DND-41 (cell line): ENCODE measurements around the gene ALDH2.

Experiments
- ATAC-seq: fragments of 200-7000 bp; cut with Tn5 transposase; 3 replicates; pipeline ENCODE4 v1.9.1; 2021; ENCODE audit warnings: low read depth; ENCODE audit not compliant: insufficient read depth
- DNase-seq: peaks from one replicate; pipeline ENCODE4 v3.0.0-alpha.2; 2020
- H2AFZ ChIP-seq: 2 replicates; pipeline ENCODE4 v1.6.0; 2012; ENCODE audit warnings: low read depth, low read length
- H3K27ac ChIP-seq: 2 replicates; pipeline ENCODE4 v1.5.1; 2012; ENCODE audit warnings: low read length, inconsistent platforms
- H3K27me3 ChIP-seq: fragments of 200-600 bp; sonication (generic); 2 replicates; pipeline ENCODE4 v1.6.0; 2012; ENCODE audit warnings: low read length, mild to moderate bottlenecking, inconsistent platforms; ENCODE audit not compliant: insufficient read depth, poor library complexity
- H3K36me3 ChIP-seq: 2 replicates; pipeline ENCODE4 v1.5.1; 2012; ENCODE audit warnings: low read length, inconsistent platforms; ENCODE audit not compliant: insufficient read depth
- H3K4me1 ChIP-seq: 2 replicates; pipeline ENCODE4 v1.5.1; 2012; ENCODE audit warnings: mild to moderate bottlenecking, low read length; ENCODE audit not compliant: insufficient read depth
- H3K4me2 ChIP-seq: 2 replicates; pipeline ENCODE4 v1.6.0; 2012; ENCODE audit warnings: mild to moderate bottlenecking, moderate library complexity, low read length, inconsistent platforms; ENCODE audit not compliant: insufficient read depth
- H3K4me3 ChIP-seq, 2 experiments: fragments of 200-600 bp in 1 of 2; shearing (Covaris generic) in 1 of 2; 2 replicates each; pipeline ENCODE4 v1.5.1; 2012 to 2016; ENCODE audit warnings: inconsistent platforms in 2 of 2, low read length in 2 of 2, mild to moderate bottlenecking in 2 of 2, low read depth in 1 of 2, moderate library complexity in 1 of 2
- H3K79me2 ChIP-seq: 2 replicates; pipeline ENCODE4 v1.6.0; 2012; ENCODE audit warnings: low read length, inconsistent platforms; ENCODE audit not compliant: insufficient read depth
- H3K9ac ChIP-seq: 2 replicates; pipeline ENCODE4 v1.6.0; 2012; ENCODE audit warnings: low read depth, mild to moderate bottlenecking, inconsistent platforms, low read length, moderate library complexity
- H3K9me3 ChIP-seq: 2 replicates; pipeline ENCODE4 v1.5.1; 2012; ENCODE audit warnings: low read length, moderate library complexity, mild to moderate bottlenecking, inconsistent platforms; ENCODE audit not compliant: insufficient read depth, severe bottlenecking
- H4K20me1 ChIP-seq: 2 replicates; pipeline ENCODE4 v1.6.0; 2012; ENCODE audit warnings: low read length; ENCODE audit not compliant: insufficient read depth
- EZH2 ChIP-seq: IDR thresholded peaks from 3 replicates; pipeline ENCODE4 v1.6.1; 2012; ENCODE audit warnings: borderline replicate concordance, low read depth, mild to moderate bottlenecking, moderate library complexity, low read length, inconsistent platforms; ENCODE audit not compliant: severe bottlenecking
- TF ChIP-seq, protein P1 (sequence below): IDR thresholded peaks from 2 replicates; pipeline ENCODE4 v1.5.1; 2012; ENCODE audit warnings: borderline replicate concordance, low read length, moderate library complexity, mild to moderate bottlenecking; ENCODE audit not compliant: poor library complexity, severe bottlenecking; ENCODE audit errors: extremely low read depth

The ALDH2 gene

DNA sequence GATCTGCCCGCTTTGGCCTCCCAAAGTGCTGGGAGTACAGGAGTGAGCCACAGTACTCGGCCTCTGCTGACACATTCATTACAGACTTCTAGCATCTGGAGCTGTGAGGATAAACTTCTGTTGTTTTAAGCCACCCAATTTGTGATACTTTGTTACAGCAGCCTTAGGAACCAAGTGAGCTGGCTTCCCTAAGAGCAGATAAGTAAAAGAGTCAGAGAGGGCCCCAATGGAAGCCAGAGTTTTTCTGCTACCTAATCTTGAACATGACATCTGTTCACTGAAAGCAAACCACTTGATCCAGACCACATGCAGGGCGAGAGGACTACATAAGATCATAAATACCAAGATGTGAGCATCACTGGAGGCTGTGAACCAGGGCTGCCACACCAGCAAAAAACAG lies 71.6 kb downstream of the ALDH2 start:
- peaks cover 29% of the 10 kb centered on the region for H3K4me1 ChIP-seq
- no peak overlapping the region for H3K4me2 ChIP-seq
- TF ChIP-seq, protein P1, sequence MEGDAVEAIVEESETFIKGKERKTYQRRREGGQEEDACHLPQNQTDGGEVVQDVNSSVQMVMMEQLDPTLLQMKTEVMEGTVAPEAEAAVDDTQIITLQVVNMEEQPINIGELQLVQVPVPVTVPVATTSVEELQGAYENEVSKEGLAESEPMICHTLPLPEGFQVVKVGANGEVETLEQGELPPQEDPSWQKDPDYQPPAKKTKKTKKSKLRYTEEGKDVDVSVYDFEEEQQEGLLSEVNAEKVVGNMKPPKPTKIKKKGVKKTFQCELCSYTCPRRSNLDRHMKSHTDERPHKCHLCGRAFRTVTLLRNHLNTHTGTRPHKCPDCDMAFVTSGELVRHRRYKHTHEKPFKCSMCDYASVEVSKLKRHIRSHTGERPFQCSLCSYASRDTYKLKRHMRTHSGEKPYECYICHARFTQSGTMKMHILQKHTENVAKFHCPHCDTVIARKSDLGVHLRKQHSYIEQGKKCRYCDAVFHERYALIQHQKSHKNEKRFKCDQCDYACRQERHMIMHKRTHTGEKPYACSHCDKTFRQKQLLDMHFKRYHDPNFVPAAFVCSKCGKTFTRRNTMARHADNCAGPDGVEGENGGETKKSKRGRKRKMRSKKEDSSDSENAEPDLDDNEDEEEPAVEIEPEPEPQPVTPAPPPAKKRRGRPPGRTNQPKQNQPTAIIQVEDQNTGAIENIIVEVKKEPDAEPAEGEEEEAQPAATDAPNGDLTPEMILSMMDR, result no peak
- TF ChIP-seq EZH2, result no peak
- DNase-seq (no peak), ATAC-seq (no peak)
- no peak overlapping the region for H2AFZ ChIP-seq
- no peaks in the 10 kb centered on the region for H3K9me3 ChIP-seq
- no peak overlapping the region for H3K27ac ChIP-seq
- peaks cover 38% of the 10 kb centered on the region for H3K79me2 ChIP-seq
- H4K20me1 ChIP-seq, result peaks cover 5% of the 10 kb centered on the region; the same call in 1 of the 2 replicates
- H3K9ac ChIP-seq, result no peak overlapping the region
- H3K36me3 ChIP-seq, result peaks cover 16% of the 10 kb centered on the region
- no peaks in the 10 kb centered on the region for H3K27me3 ChIP-seq
- no peak overlapping the region for H3K4me3 ChIP-seq

- TF ChIP-seq, protein P1, result no peak
- no peak for TF ChIP-seq EZH2
Observed at GRCh38 chr12:111840807-111841206, 74.1 kb downstream of the ALDH2 start.

DNA sequence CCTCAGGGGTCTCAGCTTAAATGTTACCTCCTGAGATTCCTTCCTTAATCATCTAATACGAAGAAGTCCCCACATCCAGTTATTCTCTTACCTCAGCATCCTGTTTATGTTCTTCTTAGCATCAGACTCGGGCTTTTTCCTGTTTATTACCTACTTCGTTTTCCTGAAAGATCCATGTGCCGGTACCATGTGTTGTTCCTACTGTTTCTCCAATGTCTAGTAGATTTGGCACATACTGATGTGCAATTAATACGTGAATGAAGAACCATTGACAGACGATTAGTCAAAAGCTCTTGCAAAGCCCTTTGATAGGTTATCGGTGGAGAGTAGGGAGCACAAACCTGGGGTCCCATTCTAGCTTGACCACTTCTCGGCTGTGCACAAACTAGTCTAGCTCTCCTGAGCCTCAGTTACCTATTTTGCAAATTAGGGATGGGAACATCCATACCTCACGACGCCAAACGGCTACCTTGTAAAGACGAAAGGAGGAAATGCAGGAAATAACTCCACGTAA lies 74.6 kb downstream of the ALDH2 start:
- Histone ChIP-seq H3K9ac (peak overlapping the region; percentile 68), H3K9me3 (no peaks in the 10 kb centered on the region), H3K4me1 (peaks cover 42% of the 10 kb centered on the region), H3K4me3 (peak overlapping the region; percentile 65 to 67), H2AFZ (peak overlapping the region; percentile 96), H3K27me3 (no peaks in the 10 kb centered on the region), H3K27ac (peak overlapping the region; percentile 90), H3K4me2 (peak overlapping the region; percentile 80), H3K36me3 (peaks cover 35% of the 10 kb centered on the region), H3K79me2 (peaks cover 68% of the 10 kb centered on the region), H4K20me1 (peaks cover 19% of the 10 kb centered on the region)
- no peak for TF ChIP-seq EZH2
- TF ChIP-seq, protein P1, result no peak
- ATAC-seq (no peak), DNase-seq (no peak)

More at GRCh38 chr12:111840807-111841206, 74.1 kb downstream of the ALDH2 start:
- peak overlapping the region; percentile 68 for H3K9ac ChIP-seq
- peak overlapping the region; percentile 90 for H3K27ac ChIP-seq
- peak overlapping the region; percentile 65 to 67 for H3K4me3 ChIP-seq
- peaks cover 19% of the 10 kb centered on the region for H4K20me1 ChIP-seq
- no peak overlapping the region for H2AFZ ChIP-seq
- peaks cover 42% of the 10 kb centered on the region for H3K4me1 ChIP-seq
- H3K4me2 ChIP-seq, result peak overlapping the region; percentile 80
- no peaks in the 10 kb centered on the region for H3K27me3 ChIP-seq
- no peaks in the 10 kb centered on the region for H3K9me3 ChIP-seq
- peaks cover 31% of the 10 kb centered on the region for H3K36me3 ChIP-seq
- no peak for DNase-seq
- no peak for ATAC-seq
- peaks cover 63% of the 10 kb centered on the region for H3K79me2 ChIP-seq
